Caki2 (cell line): ENCODE results near the gene HMG20A. TPM values are rescaled to one million over a fixed set of nuclear protein-coding genes. Genes with fewer than 3 reads are reported as not detected.
"Not testable (repeated sequence)": the region's sequence is repeated elsewhere in the genome, so short reads cannot be mapped to it uniquely, and the experiment has no call there.

ENCODE experiments used
- DNase-seq: peaks from one replicate; pipeline ENCODE4 v3.0.0-alpha.2; 2015; ENCODE audit warnings: low read depth
- in situ Hi-C: cut with HindIII; loops from 2 replicates; pipeline ENCODE4 v1.10.0; 2016; ENCODE audit warnings: low sequenced_read_pairs, low pct_unique_long_range_greater_than_20kb, mixed read lengths
- total RNA-seq: library from RNA; depleted of rRNA; stranded (reverse); fragments of >200 nt; shearing (Covaris generic); gene quantifications from 2 replicates; pipeline ENCODE4 v1.2.3, GENCODE V29; 2014; ENCODE audit warnings: low replicate concordance

The HMG20A gene
- total RNA-seq, 1 experiment from 2014 or later: 9.1 TPM

DNA sequence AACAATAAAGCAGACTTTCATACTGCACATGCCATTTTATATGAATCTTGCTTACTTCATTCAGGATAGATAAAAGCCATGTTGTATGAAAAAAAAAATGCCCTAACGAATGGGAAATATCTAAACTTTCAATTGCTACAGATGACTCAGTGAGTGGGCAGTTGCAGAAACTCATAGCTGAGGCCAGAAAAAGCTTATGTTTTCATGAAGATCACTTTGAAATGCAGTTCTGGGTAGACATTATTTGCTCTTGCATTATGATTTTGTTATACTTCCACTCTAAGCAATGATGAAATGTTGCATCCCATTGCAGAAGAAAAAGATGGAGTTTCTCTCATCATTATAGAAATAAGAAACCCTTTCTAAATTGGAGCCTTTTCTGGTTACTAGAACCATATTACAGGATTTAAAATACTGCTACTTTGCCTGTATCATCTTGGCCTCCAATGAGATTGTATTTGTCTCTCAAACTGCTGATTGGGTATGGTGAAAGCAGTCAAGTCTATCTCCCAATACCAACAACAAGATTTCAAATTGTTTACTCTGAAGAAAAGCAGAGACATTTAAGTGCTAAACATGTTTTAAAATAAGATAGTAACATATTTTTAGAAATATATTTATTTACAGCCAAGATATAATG, 17.8 kb upstream of the HMG20A start:
- DNase-seq: no peak
- in situ Hi-C loops: no loop called here

DNA sequence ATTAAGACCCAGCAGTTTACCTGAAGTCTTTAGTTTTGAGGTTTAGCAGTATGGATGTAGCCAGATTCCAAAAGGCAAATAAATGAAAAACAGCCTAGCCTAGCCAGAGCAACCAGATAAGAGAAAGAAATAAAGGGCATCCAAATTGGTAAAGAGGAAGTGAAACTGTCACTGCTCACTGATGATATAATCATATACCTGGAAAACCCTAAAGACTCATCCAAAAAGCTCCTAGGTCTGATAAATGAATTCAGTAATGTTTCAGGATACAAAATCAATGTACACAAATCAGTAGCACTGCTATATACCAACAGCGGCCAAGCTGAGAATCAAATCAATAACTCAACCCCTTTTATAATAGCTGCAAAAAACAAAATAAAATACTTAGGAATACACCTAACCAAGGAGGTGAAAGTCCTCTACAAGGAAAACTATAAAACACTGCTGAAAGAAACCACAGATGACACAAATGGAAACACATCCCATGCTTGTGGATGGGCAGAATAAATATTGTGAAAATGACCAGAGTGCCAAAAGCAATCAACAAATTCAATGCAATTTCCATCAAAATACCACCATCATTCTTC, 14.4 kb upstream of the HMG20A start:
- DNase-seq, in situ Hi-C loops: not testable (repeated sequence)

DNA sequence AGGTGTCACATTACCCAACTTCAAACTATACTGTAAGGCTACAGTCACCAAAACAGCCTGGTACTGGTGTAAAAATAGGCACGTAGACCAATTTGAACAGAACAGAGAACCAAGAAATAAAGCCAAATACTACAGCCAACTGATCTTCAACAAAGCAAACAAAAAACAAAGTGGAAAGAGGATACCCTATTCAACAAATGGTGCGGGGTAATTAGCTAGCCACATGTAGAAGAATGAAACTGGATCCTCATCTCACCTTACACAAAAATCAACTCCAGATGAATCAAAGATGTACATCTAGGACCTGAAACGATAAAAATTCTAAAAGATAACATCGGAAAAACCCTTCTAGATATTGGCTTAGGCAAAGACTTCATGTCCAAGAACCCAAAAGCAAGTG, 13.8 kb upstream of the HMG20A start:
- in situ Hi-C loops: no loop called here
- no peak for DNase-seq

DNA sequence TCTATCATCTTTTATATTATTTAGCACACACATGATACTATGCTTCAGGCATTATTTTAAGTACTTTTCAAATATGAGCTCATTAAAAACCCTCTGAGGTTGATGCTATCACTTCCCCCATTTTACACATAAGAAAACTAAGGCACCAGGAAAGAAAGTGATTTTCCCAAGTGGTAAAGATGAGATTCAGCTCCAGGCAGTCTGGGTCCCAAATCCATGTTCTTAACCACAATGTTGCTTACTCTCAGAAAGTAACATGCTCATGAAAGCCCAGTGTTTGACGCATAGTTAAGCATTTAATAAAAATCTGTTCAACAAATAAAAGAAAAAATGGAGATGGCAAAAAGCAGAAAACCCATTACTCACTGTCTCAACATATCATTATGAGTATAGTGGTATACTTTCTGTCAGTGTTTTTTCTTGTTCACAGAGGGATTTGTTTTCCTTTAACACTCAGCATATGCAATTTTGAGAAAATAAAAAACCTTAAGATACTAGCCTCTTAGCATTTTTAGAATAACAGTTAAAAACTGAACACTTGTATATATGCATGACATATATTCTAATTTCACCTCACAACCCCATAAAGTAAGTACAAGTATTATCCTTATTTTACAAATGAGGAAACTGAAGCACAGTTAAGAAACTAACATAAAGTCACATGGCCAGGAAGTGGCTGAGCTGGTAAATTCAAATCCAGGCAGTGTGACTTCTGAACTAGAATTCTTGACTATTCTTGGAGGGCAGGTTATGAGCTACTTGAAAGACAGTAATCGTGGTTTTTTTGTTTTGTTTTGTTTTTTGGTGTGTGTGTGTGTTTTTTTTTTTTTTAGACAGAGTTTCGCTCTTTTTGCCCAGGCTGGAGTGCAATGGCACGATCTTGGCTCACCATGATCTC, 11.2 kb upstream of the HMG20A start:
- no peak for DNase-seq
- in situ Hi-C loops: no loop called here

DNA sequence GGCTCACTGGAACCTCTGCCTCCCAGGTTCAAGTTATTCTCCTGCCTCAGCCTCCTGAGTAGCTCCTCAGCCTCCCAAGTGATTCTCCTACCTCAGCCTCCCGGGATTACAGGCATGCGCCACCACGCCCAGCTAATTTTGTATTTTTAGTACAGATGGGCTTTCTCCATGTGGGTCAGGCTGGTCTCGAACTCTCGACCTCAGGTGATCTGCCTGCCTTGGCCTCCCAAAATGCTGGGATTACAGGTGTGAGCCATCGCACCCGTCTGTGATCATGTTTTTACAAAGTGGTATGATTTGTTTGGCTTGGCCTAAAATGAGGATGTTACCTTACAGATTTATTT, 10.6 kb upstream of the HMG20A start:
- DNase-seq, in situ Hi-C loops: not testable (repeated sequence)

DNA sequence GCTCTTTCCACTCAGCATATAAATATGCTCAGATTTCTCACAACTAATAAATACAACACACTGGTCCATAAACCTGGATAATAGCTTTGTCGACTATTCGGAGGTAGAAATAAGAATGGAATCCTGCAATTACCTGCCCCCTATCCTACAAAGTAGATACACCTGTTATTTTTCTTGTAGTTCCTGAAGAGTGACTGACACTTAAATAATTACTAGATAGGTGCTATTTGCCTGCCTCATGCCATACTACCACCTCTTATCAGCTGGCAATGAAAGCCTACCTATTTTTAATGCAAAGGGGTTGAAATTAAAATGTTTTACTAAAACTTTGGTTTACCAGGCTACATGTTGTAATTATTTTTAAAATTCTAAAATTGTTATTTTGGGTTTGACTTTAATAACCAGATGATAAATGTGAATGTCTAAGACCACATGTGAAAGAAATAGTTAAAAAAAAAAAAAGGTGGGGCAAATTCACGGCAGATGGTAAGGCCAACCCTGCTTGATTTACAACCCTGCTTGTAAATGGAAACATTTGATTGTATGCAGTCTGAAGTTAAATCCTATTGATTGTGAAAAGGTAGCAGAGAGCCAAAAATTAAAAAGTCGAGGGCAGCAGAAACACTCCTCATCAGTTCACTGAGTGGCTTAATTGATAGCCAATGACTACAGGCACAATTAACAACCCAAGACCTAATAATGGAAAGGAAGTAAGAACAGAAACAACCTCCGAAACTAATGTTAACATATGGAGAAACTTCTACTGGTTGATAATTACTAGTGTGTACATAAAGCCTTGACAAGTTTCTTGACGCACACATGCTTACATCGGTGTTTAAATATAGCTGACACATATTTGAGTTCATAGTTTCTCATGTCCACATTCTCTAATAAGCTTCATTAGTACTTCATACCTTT, 9.7 kb upstream of the HMG20A start:
- no peak for DNase-seq
- in situ Hi-C loops: no loop called here

DNA sequence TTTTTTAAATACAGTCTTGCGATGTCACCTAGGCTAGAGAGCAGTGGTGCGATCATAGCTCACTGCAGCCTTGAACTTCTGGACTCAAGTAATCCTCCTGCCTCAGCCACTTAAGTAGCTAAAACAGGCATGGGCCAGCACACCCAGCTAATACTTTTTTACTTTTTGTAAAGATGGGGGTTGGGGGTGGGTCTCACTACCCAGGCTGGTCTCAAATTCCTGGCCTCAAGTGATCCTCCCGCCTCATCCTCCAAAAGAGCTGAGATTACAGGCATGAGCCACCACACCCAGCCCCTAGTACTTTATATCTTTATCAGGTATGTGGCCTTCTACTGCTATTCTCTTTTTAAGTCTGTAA, 9.1 kb upstream of the HMG20A start:
- DNase-seq: no peak
- in situ Hi-C loops: no loop called here

DNA sequence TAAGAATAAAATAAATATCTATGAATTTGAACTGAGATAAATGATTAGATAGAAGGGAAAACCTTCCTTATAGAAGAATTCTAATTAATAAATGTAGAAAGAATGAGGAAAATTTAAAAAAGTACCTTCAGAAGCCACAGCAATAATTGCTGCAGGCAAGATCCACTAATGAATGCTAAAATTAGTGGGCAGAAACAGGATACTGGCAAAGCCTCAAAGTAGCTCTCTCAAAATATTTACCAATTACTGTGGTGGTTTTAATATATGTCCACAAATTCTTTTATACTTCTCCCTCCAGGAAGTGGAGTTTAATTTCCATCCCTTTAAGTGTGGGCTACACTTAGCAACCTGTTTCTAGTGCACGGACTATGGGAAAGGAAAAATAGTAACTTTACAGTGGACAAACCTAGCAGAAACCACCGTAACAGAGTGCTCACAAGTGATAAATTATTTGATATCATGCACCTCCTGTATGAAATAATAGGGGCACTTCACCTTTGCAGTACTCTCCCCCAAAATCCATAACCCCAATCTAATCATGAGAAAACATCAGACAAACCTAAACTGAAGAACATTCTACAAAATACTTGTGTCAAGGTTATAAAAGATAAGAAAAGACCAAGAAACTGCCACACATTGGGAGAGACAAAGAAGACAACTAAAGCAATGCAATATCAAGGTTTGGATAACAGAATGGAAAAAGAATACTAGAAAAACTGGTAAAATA, 7.6 kb upstream of the HMG20A start:
- in situ Hi-C loops: no loop called here
- no peak for DNase-seq

DNA sequence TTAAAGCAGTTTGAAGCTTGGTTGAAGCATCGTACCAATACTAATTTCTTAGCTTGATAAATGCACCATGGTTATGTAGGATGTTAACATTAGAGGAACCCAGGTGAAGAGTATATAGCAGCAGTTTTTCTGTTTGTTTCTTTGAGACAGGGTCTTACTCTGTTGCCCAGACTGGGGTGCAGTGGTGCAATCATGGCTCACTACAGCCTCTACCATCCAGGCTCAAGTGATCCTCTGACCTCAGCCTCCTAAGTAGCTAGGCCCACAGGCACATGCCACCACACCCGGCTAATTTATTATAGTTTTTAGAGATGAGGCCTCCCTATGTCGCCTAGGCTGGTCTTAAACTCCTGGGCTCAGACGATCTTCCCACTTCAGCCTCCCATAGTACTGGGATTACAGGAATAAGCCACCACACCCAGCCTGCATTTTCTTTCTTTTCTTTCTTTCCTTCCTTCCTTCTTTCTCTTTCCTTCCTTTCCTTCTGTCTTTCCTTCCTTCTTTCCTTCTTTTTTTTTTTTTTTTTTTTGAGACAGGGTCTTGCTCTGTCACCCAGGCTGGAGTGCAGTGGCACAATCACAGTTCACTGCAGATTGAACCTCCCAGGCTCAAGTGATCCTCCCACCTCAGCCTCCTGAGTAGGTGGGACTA, 6.9 kb upstream of the HMG20A start:
- DNase-seq: no peak
- in situ Hi-C loops: no loop called here

DNA sequence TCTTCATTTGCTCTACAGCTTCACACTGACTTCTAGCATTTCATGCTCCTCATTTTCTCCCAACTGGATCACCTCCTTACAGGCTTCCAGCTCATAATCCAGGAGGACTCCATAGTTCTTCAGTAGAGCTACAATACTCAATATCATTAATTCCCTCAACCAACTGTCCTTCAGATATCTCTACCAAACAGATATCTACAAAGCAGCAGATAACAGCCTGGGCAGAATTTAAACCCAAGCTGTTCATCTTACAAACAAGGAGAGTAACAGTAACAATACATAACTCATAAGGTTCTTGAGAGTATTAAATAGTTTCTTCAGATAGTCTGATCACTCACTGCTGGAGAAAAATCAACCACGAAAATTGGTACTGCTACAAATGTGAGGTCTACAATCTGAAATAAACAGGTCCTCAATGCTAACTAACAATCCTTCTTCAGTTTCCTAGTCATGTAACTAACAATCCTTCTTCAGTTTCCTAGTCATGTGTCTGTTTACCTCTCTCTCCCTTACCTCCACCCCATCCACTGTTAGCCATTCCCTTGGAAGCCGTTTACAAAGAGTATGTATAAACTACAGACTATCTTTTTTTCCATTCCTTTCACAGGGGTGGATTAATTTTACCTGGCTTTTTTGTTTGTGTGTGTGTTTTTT, 5.8 kb upstream of the HMG20A start:
- in situ Hi-C loops: no loop called here
- DNase-seq: no peak

DNA sequence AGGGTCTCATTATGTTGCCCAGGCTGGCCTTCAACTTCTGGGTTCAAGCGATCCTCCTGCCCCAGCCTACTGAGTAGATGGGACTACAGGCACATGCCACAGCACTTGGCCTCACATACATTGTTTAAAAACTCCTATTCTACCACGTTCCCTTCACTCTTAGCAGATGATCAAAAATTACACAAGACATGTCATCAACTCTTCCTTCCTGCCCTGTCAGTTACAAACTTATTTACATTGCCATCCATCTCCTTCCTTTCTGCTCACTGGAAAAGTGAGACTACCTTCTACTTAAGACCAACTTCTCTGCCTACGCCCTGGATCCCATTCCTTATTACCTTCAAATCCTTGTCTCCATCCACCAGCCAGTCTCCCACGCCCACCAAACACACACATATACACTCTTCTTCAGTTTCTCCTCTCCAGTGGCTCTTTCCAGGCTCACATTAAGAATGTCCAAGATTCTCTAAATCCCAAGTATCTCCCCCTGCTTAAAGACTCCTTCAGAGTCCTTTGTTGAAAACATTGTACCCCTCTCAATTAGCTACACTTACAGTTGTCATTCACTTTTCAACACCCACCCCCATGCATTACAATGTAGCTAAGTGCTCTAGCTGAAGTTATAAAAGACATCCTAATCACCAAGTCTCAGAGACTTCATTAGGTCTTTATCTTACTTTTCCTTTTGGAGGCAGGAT, 5.1 kb upstream of the HMG20A start:
- in situ Hi-C loops: no loop called here

DNA sequence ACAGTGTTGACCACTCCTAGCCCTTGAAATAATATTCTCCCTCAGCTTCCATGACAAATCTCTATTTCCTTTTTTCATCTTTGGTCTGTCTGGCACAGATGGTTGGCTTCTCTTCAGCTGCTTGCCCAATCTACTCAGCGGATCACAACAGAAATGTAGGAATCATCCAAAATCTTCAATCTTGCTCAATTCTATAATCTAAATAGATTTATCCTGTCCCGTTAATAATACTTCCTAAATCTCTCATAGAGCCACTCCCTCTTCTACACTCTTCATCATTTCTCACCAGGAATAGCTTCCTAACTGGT, 4.6 kb upstream of the HMG20A start:
- DNase-seq: no peak
- in situ Hi-C loops: no loop called here

More for the DNA sequence above, 5.1 kb upstream of the HMG20A start:
- no peak for DNase-seq

DNA sequence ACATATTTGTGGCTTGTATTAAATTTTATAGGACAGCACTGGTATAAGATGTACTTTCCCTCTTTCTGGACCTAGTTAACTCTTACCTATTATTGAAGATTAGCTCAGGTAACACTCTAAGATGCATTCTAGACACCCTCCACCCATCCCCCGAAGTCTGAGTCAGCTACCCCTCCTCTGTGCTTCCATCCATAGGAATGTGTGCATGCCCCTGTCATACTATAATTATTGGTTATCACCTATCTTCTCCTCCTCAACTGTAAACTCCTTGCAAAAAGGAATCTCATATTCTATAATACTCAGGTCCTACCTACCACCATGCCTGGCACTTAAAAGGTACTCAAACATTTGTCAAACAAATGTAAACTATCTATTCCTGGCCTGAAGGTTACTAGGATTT, 3.7 kb upstream of the HMG20A start:
- DNase-seq: no peak
- in situ Hi-C loops: no loop called here

DNA sequence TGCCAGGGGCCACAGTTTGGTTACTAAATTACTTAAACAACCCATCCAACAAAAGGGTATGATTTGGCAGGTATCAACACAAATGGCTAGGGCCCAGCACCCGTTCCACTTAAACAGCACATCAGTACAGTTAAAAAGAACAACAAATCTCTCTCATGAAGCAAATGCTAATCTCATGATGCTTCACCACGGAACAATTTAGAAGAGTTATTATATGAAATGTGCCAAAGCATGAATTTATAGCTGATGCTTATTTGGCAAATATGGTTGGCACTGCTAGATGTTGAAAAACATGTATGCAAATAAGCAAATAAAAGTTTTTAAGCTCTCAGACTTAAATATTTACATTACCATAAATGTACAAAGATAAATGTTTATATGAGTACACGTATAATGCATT, 3.1 kb upstream of the HMG20A start:
- in situ Hi-C loops: no loop called here
- no peak for DNase-seq

DNA sequence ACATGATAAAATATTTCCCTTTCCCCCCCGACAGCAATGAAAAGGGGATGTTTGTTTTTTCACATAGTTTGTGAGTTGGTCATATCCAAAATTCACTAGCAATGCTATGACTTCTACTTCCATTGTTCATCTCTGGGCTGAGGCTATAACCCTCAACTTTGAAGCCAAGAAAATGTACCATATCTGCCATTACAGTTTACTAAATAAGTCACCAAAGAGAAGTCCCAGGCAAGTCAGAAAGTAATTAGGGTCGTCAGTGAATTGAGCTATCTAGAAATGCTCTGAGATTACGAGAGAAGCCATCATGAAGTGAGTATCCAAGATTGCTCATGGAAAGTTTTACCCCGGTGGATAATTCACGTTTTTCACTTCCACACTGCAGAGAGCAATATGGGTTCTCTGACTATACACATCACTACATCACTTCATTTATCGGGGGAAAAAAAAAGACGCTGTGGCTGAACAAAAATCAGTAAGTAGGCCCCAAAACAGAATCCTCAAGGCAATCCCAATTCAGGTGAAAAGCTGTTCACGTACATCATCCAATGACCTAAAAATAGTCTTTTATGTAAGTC, 2.2 kb upstream of the HMG20A start:
- in situ Hi-C loops: no loop called here
- DNase-seq: no peak
